DMS 273 (cell line): ENCODE measurements around the gene DTX2.
"Not testable (repeated sequence)": the region's sequence is repeated elsewhere in the genome, so short reads cannot be mapped to it uniquely, and the experiment has no call there.

Experiments
- DNase-seq: peaks from one replicate; lab custom pipeline; 2025; ENCODE audit not compliant: unreplicated experiment; lab: John Stamatoyannopoulos, UW

DTX2 gene

GRCh38 chr7:76461464-76462101 lies at the start of gene DTX2:
TSS of gene DTX2 (plus strand) at chr7:76461709. CDS start at chr7:76480510, 18,801 bp downstream.
- not testable (repeated sequence) for DNase-seq

GRCh38 chr7:76412249-76412648 lies 49.3 kb upstream of the DTX2 start:
- DNase-seq = no peak

- DNase-seq = not testable (repeated sequence)
Measured at GRCh38 chr7:76417654-76418310, 43.7 kb upstream of the DTX2 start.

- DNase-seq = not testable (repeated sequence)
Measured at GRCh38 chr7:76421097-76421496, 40.4 kb upstream of the DTX2 start.

- no peak for DNase-seq
Measured at GRCh38 chr7:76423666-76424412, 37.7 kb upstream of the DTX2 start.

DNA sequence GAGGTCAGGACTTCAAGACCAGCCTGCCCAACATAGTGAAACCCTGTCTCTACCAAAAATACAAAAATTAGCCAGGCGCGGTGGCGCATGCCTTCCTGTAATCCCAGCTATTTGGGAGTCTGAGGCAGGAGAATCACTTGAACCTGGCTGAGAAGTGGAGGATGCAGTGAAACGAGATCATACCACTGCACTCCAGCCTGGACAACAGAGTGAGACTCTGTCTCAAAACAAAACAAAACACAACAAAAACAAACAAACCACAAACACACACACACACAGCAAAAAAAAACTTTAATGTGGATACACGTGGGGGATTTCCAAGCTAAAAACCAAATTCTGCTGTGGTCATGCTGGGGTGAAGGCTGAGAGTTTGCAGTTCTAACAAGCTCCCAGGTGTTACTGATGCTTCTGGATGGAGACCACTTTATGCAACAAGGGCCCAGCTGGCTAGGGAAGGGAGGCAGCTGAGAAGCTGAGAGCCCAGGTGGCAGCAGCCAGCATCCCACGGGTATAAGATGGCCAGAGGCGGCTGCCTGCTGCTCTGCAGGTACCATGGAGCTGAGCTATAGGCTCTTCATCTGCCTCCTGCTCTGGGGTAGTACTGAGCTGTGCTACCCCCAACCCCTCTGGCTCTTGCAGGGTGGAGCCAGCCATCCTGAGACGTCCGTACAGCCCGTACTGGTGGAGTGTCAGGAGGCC lies 36.9 kb upstream of the DTX2 start, which contains the start of gene ZP3:
ZP3 (plus strand) TSS at position 538 of the 699 bp plus-strand sequence; CDS start at position 553, 15 bp downstream.
- peak; percentile 47 for DNase-seq

GRCh38 chr7:76425156-76425555 lies 36.4 kb upstream of the DTX2 start:
- no peak for DNase-seq

GRCh38 chr7:76425558-76425957 lies 36.0 kb upstream of the DTX2 start:
- DNase-seq = not testable (repeated sequence)

GRCh38 chr7:76426246-76426645 lies 35.3 kb upstream of the DTX2 start:
- DNase-seq = no peak

DNA sequence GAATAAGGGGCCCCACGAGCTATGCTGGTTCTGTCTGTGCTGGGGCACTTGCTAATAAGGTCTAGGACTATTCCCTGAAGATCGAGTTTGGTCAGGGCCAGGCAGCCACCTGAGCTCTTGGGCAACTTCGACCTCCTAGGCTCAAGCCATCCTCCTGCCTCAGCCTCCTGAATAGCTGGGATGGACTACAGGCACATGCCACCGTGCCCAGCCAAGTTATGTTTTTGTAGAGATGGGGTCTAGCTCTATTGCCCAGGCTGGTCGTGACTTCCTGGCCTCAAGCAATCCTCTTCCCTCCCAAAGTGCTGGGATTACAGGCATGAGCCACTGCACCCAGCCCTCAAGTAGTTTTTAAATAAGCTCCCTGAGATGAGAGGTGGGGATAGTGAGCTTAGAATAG lies 33.9 kb upstream of the DTX2 start:
- no peak for DNase-seq

DNA sequence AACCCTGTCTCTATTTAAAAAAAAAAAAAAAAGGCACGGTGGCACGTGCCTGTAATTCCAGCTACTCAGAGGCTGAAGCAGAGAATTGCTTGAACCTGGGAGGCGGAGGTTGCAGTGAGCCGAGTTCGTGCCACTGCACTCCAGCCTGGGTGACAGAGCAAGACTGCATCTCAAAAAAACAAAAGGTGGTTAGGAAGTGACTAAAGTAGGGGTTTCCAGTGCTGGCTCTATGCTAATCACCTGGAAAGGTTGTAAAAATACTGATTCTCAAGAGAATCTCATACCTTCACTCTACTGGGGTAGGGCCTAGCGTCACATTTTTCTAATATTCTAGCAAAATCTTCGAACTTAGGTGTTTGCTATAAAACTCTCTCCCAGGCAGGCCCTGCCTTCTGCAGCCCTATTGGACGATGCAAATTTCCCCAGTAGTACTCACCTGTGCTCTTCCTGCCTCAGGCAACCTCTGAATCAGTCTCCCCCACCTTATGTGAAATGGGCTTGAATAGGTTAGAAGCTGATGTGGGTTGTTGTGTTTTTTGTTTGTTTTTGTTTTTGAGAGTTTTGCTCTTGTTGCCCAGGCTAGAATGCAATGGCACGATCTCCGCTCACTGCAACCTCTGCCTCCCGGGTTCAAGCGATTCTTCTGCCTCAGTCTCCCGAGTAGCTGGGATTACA lies 33.2 kb upstream of the DTX2 start:
- DNase-seq = no peak

GRCh38 chr7:76428868-76429805 lies 32.4 kb upstream of the DTX2 start:
- DNase-seq = peak; percentile 68

- DNase-seq = no peak
Measured at GRCh38 chr7:76430211-76430610, 31.3 kb upstream of the DTX2 start.

DNA sequence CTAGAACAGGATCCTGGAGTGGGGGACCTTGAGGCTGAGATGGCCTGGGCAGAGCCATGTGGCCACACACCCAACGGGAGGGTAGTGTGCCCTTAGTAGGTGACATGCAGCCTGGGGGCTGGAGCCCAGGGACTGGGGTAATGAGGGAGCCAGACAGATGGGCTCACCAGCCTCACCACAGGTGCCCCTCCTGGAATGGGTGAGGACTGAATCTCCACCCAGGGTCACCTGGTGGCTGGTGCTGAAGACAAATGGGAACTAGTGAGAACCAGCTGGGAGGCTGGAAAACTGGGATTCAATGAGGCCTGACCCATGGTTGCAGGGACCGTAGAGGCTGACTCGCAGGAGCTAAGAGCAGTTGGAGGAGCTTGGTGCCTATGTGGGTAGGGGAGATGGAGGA lies 30.7 kb upstream of the DTX2 start:
- no peak for DNase-seq

GRCh38 chr7:76437873-76438272 lies 23.6 kb upstream of the DTX2 start:
- peak; percentile 94 for DNase-seq

- DNase-seq = not testable (repeated sequence)
Measured at GRCh38 chr7:76439120-76439888, 22.2 kb upstream of the DTX2 start.

DNA sequence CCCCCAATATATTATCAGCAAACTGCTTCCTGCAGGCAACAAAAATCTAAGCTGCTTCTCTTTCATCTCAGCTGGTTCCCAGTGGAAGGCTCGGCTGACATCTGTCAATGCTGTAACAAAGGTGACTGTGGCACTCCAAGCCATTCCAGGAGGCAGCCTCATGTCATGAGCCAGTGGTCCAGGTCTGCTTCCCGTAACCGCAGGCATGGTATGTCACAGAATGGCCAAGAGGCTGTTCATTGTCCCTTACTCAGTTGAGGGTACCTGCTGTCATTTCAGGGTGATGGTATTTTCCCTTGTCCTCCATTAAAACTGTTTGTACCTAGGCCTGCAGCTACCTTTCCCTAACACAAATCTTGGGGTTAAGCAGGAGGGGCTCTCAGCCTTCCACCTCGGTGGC lies 21.1 kb upstream of the DTX2 start:
- not testable (repeated sequence) for DNase-seq

- DNase-seq = not testable (repeated sequence)
Measured at GRCh38 chr7:76441792-76442191, 19.7 kb upstream of the DTX2 start.
